Fibroblast of gingiva (primary cell): ENCODE measurements around the gene KRT16.
"Not testable (repeated sequence)": the region's sequence is repeated elsewhere in the genome, so short reads cannot be mapped to it uniquely, and the experiment has no call there.

ENCODE experiments used
- DNase-seq: peaks from one replicate; pipeline ENCODE4 v3.0.0-alpha.2; 2011; ENCODE audit warnings: low read depth

KRT16 gene

GRCh38 chr17:41628073-41628370, 15.5 kb upstream of the KRT16 start:
- DNase-seq: not testable (repeated sequence)

GRCh38 chr17:41627316-41628072, 14.9 kb upstream of the KRT16 start:
- DNase-seq: no peak

GRCh38 chr17:41626914-41627295, 14.3 kb upstream of the KRT16 start:
- not testable (repeated sequence) for DNase-seq

GRCh38 chr17:41626028-41626913, 13.7 kb upstream of the KRT16 start:
- not testable (repeated sequence) for DNase-seq

GRCh38 chr17:41625602-41626001, 13.0 kb upstream of the KRT16 start:
- no peak for DNase-seq

GRCh38 chr17:41624208-41625101, 11.9 kb upstream of the KRT16 start, which contains the start of gene KRT17:
KRT17 (minus strand) TSS chr17:41624575; CDS start chr17:41624509, 66 bp downstream.
- no peak for DNase-seq

GRCh38 chr17:41623184-41623861, 10.8 kb upstream of the KRT16 start:
- not testable (repeated sequence) for DNase-seq

GRCh38 chr17:41622340-41623183, 10.0 kb upstream of the KRT16 start:
- not testable (repeated sequence) for DNase-seq

- no peak for DNase-seq
Observed at GRCh38 chr17:41621916-41622315, 9.3 kb upstream of the KRT16 start.

GRCh38 chr17:41621435-41621817, 8.9 kb upstream of the KRT16 start:
- DNase-seq: not testable (repeated sequence)

- DNase-seq: no peak
Observed at GRCh38 chr17:41620583-41621434, 8.2 kb upstream of the KRT16 start.

- DNase-seq: not testable (repeated sequence)
Observed at GRCh38 chr17:41619927-41620582, 7.5 kb upstream of the KRT16 start.

GRCh38 chr17:41619036-41619926, 6.7 kb upstream of the KRT16 start:
- no peak for DNase-seq

- DNase-seq: no peak
Observed at GRCh38 chr17:41618341-41619035, 5.9 kb upstream of the KRT16 start.

- DNase-seq: no peak
Observed at GRCh38 chr17:41617698-41618097, 5.1 kb upstream of the KRT16 start.

- DNase-seq: no peak
Observed at GRCh38 chr17:41617136-41617535, 4.6 kb upstream of the KRT16 start.

- not testable (repeated sequence) for DNase-seq
Observed at GRCh38 chr17:41616486-41616885, 3.9 kb upstream of the KRT16 start.
